GM12878 (cell line): ENCODE measurements around the gene S1PR3. TPM values are rescaled to one million over a fixed set of nuclear protein-coding genes. Genes with fewer than 3 reads are reported as not detected.

Experiments
- CBFB ChIP-seq: IDR thresholded peaks from 2 replicates; pipeline ENCODE4 v1.6.1; 2016; ENCODE audit warnings: antibody characterized with exemption, low read depth
- GABPA ChIP-seq: IDR thresholded peaks from 2 replicates; pipeline ENCODE4 v1.6.1; 2014; ENCODE audit warnings: antibody characterized with exemption, low read depth, mild to moderate bottlenecking, inconsistent platforms
- KAT2A ChIP-seq: conservative IDR thresholded peaks from 2 replicates; pipeline ENCODE4 v1.6.1; 2011; ENCODE audit warnings: low read depth, low read length; ENCODE audit not compliant: control insufficient read depth
- NRF1 ChIP-seq: conservative IDR thresholded peaks from 2 replicates; pipeline ENCODE4 v1.6.1; 2011; ENCODE audit warnings: mild to moderate bottlenecking, low read depth, low read length, improper control_type of control experiment
- RUNX3 ChIP-seq: IDR thresholded peaks from 2 replicates; pipeline ENCODE4 v1.6.1; 2012; ENCODE audit warnings: low read length, inconsistent platforms
- SRF ChIP-seq, 2 experiments: IDR thresholded peaks; 2 replicates each; pipeline ENCODE4 v1.6.1; 2011; ENCODE audit warnings: low read depth in 2 of 2, low read length in 2 of 2, mild to moderate bottlenecking in 1 of 2, moderate library complexity in 1 of 2
- STAT1 ChIP-seq: fragments of 450-650 bp; conservative IDR thresholded peaks from 2 replicates; pipeline ENCODE4 v1.6.1; 2014; ENCODE audit warnings: antibody characterized with exemption, mild to moderate bottlenecking
- polyA plus RNA-seq, 11 experiments: library from polyadenylated mRNA; depleted of rRNA in 4 of 11; unstranded in 6 of 11; stranded (reverse) in 5 of 11; fragments of >200 nt; fragmentation: Nextera tagmentation in 4 of 11; fragmentation: Illumina TruSeq in 1 of 11; extraction: Ambion mirVana in 4 of 11; extraction: Trizol in 1 of 11; gene quantifications; 1 replicate in 1 of 11; 2 replicates in 10 of 11; pipeline versions ENCODE4 v1.2.1 to v1.2.3, GENCODE V29; 2011 to 2016; ENCODE audit warnings: inconsistent platforms in 2 of 11, missing spikeins in 2 of 11, low read depth in 1 of 11
- total RNA-seq, 4 experiments: library from RNA; depleted of rRNA in 3 of 4; stranded (reverse); fragments of >200 nt in 3 of 4; fragmentation: Illumina TruSeq in 1 of 4; extraction: Trizol in 1 of 4; gene quantifications; 2 replicates each; pipeline versions ENCODE4 v1.2.1 to v1.2.3, GENCODE V29; 2013 to 2021
- TF ChIP-seq, protein P1 (sequence below): fragments of 450-650 bp; IDR thresholded peaks from 2 replicates; pipeline ENCODE4 v1.6.1; 2017; ENCODE audit warnings: mild to moderate bottlenecking, moderate library complexity
- TF ChIP-seq, protein P2 (sequence below): fragments of 450-650 bp; IDR thresholded peaks from 2 replicates; pipeline ENCODE4 v1.6.1; 2016; ENCODE audit warnings: mild to moderate bottlenecking

Gene S1PR3
- total and polyA plus RNA-seq, 10 of the 15 experiments (the other 5 are each of a cell fraction or from before 2014, with no cell fraction given) = 0.01 to 0.18 (median 0.01) TPM; not detected in 7

DNA sequence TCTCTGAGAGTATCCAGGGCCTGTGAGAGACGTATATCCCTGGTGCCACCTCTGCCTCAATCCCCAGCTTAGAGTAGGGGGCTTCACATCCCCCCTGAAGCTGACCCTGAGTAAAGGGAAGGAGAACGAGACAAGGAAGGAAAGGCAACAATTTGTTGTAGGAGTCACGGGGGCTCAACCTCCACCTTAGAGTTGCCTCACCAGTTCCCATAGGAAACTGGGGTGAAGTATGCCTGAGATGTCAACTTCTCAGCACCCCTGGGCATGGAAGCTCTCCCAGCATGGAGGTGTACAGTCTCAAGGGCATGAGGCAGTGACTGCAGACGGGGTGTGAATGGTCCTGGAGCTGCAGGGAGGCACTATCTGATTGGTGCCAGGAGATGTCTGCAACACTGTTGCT, 53.6 kb downstream of the S1PR3 start (continued):
- TF ChIP-seq NRF1 = no peak
- no peak for TF ChIP-seq GABPA
- no peak for TF ChIP-seq SRF (IDR thresholded peaks at IDR 0.05; ENCODE audit: low read depth in 2 of 2, low read length in 2 of 2)
- no peak for TF ChIP-seq CBFB
- TF ChIP-seq STAT1 = no peak
- TF ChIP-seq, protein P1, sequence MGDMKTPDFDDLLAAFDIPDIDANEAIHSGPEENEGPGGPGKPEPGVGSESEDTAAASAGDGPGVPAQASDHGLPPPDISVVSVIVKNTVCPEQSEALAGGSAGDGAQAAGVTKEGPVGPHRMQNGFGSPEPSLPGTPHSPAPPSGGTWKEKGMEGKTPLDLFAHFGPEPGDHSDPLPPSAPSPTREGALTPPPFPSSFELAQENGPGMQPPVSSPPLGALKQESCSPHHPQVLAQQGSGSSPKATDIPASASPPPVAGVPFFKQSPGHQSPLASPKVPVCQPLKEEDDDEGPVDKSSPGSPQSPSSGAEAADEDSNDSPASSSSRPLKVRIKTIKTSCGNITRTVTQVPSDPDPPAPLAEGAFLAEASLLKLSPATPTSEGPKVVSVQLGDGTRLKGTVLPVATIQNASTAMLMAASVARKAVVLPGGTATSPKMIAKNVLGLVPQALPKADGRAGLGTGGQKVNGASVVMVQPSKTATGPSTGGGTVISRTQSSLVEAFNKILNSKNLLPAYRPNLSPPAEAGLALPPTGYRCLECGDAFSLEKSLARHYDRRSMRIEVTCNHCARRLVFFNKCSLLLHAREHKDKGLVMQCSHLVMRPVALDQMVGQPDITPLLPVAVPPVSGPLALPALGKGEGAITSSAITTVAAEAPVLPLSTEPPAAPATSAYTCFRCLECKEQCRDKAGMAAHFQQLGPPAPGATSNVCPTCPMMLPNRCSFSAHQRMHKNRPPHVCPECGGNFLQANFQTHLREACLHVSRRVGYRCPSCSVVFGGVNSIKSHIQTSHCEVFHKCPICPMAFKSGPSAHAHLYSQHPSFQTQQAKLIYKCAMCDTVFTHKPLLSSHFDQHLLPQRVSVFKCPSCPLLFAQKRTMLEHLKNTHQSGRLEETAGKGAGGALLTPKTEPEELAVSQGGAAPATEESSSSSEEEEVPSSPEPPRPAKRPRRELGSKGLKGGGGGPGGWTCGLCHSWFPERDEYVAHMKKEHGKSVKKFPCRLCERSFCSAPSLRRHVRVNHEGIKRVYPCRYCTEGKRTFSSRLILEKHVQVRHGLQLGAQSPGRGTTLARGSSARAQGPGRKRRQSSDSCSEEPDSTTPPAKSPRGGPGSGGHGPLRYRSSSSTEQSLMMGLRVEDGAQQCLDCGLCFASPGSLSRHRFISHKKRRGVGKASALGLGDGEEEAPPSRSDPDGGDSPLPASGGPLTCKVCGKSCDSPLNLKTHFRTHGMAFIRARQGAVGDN = no peak
- TF ChIP-seq KAT2A = no peak
- TF ChIP-seq, protein P2, sequence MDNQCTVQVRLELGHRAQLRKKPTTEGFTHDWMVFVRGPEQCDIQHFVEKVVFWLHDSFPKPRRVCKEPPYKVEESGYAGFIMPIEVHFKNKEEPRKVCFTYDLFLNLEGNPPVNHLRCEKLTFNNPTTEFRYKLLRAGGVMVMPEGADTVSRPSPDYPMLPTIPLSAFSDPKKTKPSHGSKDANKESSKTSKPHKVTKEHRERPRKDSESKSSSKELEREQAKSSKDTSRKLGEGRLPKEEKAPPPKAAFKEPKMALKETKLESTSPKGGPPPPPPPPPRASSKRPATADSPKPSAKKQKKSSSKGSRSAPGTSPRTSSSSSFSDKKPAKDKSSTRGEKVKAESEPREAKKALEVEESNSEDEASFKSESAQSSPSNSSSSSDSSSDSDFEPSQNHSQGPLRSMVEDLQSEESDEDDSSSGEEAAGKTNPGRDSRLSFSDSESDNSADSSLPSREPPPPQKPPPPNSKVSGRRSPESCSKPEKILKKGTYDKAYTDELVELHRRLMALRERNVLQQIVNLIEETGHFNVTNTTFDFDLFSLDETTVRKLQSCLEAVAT = no peak
- no peak for TF ChIP-seq RUNX3
- TF ChIP-seq, all 136 proteins: peak for 0
